A172 (cell line): ENCODE data around the gene AGRN. TPM values are rescaled to one million over a fixed set of nuclear protein-coding genes. Genes with fewer than 3 reads are reported as not detected.
A peak's percentile ranks its signal among the peaks of the same experiment; 100 is the strongest.

Experiments
- DNase-seq: peaks from one replicate; pipeline ENCODE4 v3.0.0-alpha.2; 2015; ENCODE audit warnings: low spot score
- total RNA-seq: library from RNA; depleted of rRNA; stranded (reverse); fragments of >200 nt; shearing (Covaris generic); gene quantifications from 2 replicates; pipeline ENCODE4 v1.2.3, GENCODE V29; 2014

AGRN gene
- total RNA-seq, 1 experiment from 2014 or later = 115 TPM

DNA sequence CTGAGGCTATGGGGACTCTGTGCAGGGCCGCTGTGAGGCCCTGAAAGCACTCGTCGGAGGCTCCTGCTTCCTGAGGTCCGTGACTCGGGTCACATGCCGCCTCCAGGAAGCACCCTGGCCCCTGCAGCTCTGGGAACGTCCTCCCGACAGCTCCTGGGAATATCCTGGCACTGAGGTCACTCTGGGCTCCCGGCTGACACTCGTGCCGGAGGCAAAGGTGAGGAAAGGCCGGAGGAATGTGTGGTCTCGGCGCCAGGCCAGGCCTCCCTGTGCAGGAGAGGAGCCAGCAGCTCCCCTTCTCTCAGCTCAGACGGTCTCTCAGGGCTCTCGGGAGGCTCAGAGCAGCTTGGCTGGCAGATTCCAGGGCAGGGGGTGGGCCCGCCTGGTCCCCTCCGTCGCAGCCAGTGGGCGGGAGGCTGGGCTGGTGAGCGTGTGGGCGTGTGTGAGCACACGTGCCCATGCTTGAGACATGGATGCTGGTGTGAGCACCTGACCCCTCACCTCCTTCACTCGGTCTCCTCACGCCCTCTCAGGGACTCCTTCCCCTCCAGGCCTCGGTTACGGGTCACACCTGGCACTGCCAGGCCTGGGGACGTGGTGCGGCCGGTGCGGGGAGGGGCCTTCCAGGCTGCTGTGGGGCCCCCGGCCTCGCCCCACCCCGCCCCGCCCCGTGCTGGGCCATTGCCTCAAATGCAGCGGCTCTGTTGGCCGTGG, 59.6 kb downstream of the AGRN start:
- peak; percentile 90 for DNase-seq

GRCh38 chr1:1080122-1080757, 60.3 kb downstream of the AGRN start:
- peak; percentile 49 for DNase-seq

- no peak for DNase-seq
These were observed 61.0 kb downstream of the AGRN start for GRCh38 chr1:1080951-1081310.

- no peak for DNase-seq
These were observed 61.7 kb downstream of the AGRN start for GRCh38 chr1:1081311-1082238.

GRCh38 chr1:1082239-1082775, 62.4 kb downstream of the AGRN start:
- DNase-seq = no peak

DNA sequence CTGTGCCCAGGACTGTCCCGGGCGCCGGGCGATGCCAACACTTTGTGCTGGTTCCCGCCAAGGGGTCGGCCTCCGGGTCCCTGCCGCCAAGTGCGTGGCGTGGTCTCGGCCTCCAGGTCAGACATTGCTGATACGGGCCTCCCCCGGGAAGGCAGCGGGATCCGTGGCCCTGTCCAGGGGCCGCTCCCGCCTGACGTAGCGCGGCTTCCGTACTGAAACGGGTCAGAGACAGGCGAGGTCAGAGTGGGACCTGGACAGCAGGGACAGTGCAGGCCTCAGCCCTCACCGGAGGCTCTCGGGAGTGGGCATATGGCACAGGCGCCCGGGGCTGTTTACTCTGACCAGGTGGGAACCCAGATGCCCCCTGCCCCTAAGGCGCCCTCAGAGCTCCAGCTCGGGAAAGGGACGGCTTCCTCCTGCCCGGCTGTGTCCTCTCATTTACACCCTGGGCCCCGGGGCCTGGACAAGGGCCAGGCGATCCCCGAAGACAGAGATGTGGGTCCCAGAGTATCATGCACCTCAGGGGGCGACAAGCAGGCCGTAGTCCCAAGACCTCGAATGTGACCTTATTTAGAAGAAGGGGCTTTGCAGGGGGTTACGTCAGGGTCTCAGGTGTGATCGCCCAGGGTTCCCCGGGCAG, 63.0 kb downstream of the AGRN start:
- no peak for DNase-seq

GRCh38 chr1:1083416-1084371, 63.8 kb downstream of the AGRN start:
- DNase-seq = no peak

GRCh38 chr1:1084372-1085170, 64.7 kb downstream of the AGRN start:
- DNase-seq = no peak

- DNase-seq = no peak
These were observed 65.4 kb downstream of the AGRN start for GRCh38 chr1:1085171-1085841.

- no peak for DNase-seq
These were observed 66.3 kb downstream of the AGRN start for GRCh38 chr1:1085911-1086841.

- no peak for DNase-seq
These were observed 67.0 kb downstream of the AGRN start for GRCh38 chr1:1086911-1087341.

DNA sequence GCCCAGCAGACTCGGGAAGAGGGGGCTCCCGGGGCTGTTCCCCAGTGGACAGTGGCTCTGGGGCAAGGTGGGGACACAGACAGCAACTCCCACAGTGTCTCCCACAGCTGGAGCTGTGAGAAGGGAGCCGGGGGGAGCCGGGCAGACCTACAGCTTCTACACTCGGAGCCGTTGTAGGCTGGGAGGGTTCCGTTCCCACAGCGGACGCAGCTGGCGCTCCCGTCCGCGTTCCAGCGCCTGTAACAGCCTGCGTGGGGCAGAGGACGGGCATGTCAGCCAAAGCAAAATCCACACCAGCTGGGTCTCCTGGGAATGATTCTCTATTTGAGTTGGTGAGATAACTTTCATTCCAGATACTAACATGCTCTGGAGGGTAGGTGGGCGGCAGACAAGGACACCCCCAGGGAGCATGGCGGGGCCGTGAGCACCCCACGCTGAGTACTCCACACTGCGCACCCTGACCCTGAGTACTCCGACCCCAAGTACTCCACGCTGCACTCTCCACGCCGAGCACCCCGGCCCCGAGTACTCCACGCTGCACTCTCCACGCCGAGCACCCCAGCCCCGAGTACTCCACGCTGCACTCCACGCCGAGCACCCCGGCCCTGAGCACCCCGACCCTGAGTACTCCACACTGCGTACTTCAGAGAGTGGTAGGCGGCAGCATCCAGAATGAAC, 67.6 kb downstream of the AGRN start:
- no peak for DNase-seq

DNA sequence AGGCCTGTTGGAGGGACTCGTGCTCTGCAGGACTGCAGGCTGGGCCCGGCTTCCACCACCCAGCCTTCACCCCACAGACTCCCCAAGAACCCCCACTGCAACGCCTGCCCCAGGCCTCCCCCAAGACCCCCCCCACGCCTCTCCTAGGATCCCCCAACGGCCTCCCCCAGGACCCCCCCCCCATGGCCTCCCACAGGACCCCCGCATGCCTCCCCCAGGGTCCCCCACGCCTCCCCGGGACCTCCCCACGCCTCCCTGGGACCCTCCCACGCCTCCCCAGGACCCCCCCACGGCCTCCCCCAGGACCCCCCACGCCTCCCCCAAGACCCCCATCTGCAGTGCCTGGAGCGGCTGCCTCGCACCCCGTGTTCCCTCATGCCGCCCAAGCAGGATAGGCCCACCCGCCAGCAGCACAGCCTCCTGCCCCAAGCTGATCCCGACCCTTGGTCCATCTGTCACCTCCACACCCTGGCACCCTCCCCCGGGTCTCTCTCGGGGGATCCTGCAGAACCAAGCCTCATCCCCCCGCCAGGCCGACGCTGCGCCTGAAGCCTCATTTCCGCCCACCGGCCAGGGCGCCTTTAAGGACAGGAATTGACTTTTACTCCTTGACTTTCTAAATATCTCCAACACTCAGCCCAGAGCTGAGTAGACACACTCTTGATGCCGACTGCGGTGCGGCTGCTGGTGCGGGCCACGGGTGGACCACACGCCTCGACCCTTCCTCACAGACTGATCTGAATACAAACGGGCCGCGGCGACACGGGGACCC, 68.3 kb downstream of the AGRN start:
- no peak for DNase-seq

DNA sequence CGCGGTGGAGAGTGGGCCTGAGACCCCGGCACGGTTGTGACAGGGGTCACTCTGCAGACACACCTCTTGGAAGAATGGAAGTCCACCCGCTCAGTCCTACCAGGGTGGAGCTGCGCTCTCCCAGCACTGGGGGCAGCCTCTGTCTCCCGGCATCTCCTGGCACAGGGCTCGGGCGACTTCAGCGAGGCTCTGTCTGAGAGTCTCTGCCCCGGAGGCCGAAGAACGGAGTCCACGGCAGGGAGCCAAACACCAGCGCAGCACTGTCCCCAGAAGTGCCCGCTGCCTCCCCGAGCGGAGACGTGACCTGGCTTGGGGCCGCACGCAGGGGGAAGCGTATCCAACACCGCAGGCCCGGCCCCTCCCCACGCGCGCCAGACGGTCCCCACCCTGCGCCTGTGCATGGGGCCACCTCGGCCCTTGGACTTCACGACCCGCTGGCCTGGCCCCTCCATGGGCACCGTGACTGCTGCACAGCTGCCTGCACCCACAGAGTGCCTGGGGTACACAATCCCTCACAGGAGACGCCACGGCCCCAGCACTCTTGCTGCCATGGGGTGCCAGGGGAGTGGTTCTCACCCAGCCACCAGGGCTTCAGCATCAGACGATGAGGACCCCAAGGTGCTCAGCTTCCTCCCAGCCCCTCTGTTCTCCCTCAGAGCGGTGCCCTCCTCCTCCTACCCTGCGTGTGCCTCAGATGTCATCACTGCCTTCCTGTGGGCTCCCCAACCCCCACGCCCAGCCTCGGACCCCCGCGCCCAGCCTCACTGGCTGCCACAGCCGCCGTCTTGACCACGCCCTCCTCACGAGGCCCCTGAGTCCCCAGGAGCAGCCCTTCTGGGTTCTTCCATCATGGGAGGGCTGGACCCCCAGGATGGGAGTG, 69.1 kb downstream of the AGRN start:
- no peak for DNase-seq

DNA sequence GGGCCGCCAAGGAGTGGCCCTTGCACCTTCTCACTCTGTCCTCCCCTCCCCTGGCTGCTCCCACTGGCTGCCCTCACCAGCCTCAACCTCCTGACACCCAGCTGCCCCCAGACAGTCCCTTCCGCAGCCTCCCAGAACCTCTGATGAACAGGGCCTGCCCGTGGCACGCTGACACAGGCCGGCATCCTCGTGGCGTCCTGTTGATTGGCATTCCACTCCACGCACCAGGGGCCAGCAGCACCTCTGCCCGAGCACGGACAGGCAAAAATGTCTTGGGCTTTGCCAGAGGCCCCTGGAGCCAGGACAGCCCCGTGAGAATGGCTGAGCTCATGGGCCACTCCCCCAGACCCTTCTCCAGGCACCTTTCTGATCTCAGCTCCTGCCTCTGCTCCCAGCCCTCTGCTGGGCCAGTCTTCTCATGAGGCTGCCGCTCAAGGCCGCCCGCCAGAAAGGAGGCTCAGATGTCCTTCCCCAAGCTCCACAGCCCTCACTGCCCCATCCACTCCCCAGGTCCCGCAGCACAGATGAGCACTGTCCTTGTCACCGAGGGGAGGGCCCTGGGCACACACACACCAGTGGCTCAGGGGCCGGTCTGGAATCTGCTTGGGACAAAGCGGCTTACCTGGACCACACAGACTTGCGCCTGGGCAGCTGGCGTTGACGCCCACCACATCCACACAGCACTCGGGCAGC, 70.0 kb downstream of the AGRN start:
- no peak for DNase-seq
